GM18868 (cell line): ENCODE results near the gene SH3PXD2A.
"Not testable (repeated sequence)": the region's sequence is repeated elsewhere in the genome, so short reads cannot be mapped to it uniquely, and the experiment has no call there.

ENCODE experiments used
- ATAC-seq: cut with Tn5 transposase; IDR thresholded peaks from one replicate; pipeline ENCODE4 v1.9.1; 2021; ENCODE audit warnings: mild to moderate bottlenecking, moderate library complexity; ENCODE audit not compliant: unreplicated experiment

SH3PXD2A gene

GRCh38 chr10:103632871-103633270 lies 222.5 kb downstream of the SH3PXD2A start:
- not testable (repeated sequence) for ATAC-seq

- no peak for ATAC-seq
These were observed 223.1 kb downstream of the SH3PXD2A start for GRCh38 chr10:103632247-103632642.

- ATAC-seq = no peak
These were observed 225.2 kb downstream of the SH3PXD2A start for GRCh38 chr10:103630156-103630555.

GRCh38 chr10:103629581-103629980 lies 225.8 kb downstream of the SH3PXD2A start:
- no peak for ATAC-seq

DNA sequence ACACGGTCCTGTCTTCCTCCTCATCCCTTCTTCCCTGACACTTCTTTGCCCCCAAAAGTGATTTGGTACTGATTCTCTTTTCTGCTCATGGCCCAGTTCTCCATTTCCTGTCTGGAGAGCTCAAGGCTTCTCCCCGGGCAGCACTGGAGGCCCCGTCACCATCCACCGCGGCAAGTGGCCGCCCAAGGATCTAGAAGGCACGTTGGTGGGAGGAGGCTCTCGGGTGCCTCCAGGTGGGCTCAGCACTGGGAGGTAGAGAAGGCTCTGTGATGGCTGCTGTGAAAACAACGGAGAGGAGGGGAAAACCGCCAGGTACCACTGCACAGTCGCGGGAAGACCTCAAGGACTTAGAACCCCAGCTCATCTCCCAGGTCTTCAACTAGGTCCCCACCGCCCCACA lies 227.5 kb downstream of the SH3PXD2A start:
- ATAC-seq = no peak

DNA sequence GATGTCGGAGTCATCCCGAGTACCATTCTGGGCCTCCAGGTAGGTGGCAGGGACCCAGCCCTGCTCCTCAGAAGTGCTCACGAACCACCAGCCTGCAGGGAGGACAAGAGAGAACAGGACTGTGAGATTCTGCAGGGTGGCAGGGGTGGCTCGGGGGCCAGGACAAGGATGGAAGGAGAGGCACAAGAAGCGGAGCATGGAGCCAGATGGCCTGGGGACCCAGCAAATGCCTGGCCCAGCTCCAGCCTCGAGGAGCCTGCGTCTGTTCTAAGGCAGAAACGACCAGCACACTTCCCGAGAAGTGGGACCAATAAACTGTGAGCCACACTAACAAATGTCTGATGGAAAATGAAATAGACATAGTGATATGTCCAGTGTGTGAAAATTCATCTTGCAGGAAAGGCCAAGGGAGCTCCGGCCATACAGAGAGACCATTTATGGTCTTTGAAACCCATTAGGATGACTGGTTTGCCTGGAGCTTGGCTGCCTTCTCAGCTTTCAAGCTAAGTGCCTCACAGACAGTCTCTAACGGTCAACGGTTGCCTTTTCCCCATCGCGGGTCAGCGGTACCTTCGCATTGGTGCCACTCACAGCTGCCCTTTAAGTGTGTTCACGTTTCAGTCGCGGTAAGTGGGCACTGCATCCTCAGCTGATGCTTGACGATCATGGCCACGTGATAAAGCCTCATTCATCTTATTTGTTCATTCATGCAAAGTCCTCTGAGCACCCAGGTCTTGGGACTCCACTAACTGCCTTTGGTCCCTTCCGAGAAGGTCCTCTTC lies 228.1 kb downstream of the SH3PXD2A start:
- ATAC-seq = no peak

DNA sequence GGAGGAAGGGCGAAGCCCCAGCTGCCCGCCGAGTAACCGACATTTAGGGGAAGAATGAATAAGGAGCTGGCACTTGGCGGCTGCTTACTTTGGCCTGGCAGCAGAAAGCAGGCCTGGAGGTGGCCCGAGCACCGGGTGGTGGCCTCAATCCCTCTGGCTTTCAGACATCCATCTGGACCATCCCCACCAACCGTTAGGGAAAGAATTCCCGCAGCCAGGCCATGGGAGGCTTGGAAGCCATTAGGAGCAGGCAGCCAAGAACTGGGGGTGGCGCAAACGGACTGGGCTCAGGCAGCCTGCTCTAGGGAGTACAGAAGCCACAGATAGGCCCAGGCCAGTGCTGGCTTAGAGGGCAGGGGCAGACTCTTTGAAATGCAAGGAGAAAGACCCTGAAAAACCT lies 229.2 kb downstream of the SH3PXD2A start:
- ATAC-seq = no peak

DNA sequence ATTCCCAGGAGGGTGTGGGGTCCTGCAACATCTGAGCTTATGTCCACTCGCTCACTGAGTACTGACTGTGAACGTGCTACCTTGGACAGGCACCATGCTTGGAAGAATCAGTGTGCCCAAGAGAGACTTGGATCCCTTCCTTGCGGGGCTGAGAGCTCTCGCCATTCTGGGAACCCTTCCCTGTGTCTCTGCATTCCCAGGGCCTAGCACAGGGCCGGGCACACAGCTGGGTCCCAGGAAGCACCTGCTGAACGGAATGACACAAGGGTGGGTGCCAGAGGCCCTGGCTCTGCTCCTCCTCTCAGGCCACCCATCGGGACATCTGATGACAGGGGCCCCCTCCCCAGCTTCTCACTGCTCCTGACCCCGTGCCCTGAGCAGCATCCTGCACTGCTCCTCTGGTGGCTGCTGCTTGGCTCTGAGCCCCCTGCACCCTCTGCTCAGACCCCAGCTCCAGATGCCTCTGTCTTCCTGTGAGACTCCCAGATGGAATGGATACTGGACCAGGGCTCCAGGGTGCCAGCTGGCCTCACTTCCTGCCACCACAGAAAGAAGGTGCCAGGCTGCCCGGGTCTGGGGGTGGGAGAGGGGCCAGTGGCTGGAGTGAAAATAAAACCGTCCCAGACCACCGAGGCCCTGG lies 232.3 kb downstream of the SH3PXD2A start:
- no peak for ATAC-seq

DNA sequence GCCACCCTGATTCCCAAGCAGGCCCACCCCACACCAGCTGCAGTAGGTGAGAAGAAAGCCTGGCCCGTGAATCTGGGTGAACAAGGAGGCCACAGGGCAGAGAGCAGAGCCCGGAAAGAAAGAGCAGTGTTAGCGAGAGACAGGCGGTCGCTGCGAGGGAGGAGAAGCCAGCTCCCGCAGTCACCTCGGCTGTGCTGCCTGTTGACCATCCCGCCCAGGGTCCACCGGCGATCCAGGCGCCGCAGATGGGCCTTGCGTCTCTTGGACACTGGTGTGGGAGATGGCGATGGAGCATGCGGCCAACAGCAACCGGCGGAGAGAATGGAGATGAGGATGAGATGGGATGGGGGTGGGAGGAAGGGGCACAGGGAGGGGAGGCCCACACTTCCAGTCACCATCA lies 233.1 kb downstream of the SH3PXD2A start:
- no peak for ATAC-seq

GRCh38 chr10:103621783-103622125 lies 233.6 kb downstream of the SH3PXD2A start:
- ATAC-seq = no peak

- no peak for ATAC-seq
These were observed 234.2 kb downstream of the SH3PXD2A start for GRCh38 chr10:103620891-103621782.

GRCh38 chr10:103620352-103620740 lies 235.0 kb downstream of the SH3PXD2A start:
- ATAC-seq = no peak

DNA sequence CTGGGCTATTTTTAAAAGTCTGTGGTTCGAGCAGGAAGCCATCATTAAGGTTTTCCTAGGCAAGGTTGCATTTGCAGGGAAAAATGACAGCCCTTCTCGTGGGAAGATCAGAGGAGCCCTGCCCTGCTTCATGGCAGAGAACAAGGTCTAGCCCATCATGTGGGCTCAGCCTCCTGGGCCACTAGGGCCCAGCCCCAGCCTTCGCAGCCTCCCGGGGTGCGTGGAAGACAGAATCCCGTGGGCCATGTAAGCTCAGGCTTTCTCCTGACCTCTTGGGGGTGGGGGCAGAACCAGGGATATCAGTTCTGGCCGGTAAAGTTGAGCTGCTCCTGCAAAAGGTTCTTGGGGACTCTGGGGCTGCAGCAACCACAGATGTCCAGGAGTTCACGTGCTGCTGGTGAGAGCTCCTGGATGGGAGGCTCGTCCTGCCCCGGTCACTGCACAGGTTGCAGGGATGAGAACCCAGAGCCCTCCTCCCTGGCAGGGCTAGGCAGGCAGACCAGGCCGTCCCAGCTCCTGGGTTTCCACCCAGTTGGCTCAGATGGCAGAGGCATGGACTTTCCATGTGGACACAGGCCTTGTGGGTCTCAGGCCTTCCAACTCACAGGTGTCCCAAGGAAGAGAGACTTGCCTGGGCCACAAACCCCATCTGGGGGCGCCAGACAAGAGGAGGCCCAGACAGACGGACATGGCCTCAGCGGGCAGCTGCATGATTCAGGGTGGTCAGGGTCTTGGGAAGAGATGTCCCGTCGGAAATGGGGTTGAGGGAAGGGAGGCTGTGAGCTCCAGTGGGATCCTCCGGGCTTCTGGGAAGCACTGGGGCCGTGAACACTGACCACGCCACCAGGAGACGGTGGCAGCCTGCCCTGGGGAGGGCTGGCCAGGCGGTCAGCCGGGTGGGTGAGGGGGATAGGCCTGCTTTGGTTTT lies 235.7 kb downstream of the SH3PXD2A start:
- ATAC-seq = no peak

GRCh38 chr10:103618575-103619423 lies 236.6 kb downstream of the SH3PXD2A start:
- no peak for ATAC-seq

- ATAC-seq = no peak
These were observed 237.6 kb downstream of the SH3PXD2A start for GRCh38 chr10:103617602-103618385.

- no peak for ATAC-seq
These were observed 238.4 kb downstream of the SH3PXD2A start for GRCh38 chr10:103616705-103617601.

- ATAC-seq = no peak
These were observed 240.8 kb downstream of the SH3PXD2A start for GRCh38 chr10:103614306-103615158.
